Stimulated activated effector memory CD8-positive, alpha-beta T cell treated with anti-CD3 and anti-CD28 coated beads, Interleukin-12 subunit alpha, Interleukin-12 subunit beta, amount 100 ng/mL, for 72 hours (primary cell): ENCODE results near the gene RAB20.
"Not testable (repeated sequence)": the region's sequence is repeated elsewhere in the genome, so short reads cannot be mapped to it uniquely, and the experiment has no call there.

ENCODE experiments used
- ATAC-seq: fragments of 150-1000 bp; cut with Tn5 transposase; 2 replicates; pipeline ENCODE4 v1.10.0; 2021
- DNase-seq, 2 donors: peaks; one replicate each; pipeline ENCODE4 v3.0.0; 2021 to 2022; ENCODE audit warnings: low spot score in 2 of 2
- H3K27ac Mint-ChIP-seq: one replicate; pipeline ENCODE4 v1.8.0; 2022; ENCODE audit warnings: mild to moderate bottlenecking, mixed read lengths
- H3K36me3 Mint-ChIP-seq: one replicate; pipeline ENCODE4 v1.8.0; 2022; ENCODE audit warnings: mild to moderate bottlenecking, mixed read lengths
- H3K4me1 Mint-ChIP-seq: one replicate; pipeline ENCODE4 v1.8.0; 2022; ENCODE audit warnings: mixed read lengths
- H3K4me3 Mint-ChIP-seq: one replicate; pipeline ENCODE4 v1.8.0; 2022; ENCODE audit warnings: mild to moderate bottlenecking, mixed read lengths
- H3K9me3 Mint-ChIP-seq: one replicate; pipeline ENCODE4 v1.8.0; 2022; ENCODE audit warnings: mixed read lengths

The RAB20 gene

DNA sequence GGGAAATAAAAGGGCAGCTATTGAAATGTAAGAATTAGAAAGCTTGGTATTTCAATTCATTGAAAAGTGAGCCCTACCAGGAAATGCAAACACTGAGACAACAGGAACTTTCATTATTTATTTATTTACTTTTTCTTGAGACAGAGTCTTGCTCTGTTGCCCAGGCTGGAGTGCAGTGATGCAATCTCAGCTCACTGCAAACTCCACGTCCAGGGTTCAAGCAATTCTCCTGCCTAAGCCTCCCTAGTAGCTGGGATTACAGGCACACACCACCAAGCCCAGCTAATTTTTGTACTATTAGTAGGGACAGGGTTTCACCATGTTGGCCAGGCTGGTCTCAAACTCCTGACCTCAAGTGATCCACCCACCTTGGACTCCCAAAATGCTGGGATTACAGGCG, 29.3 kb downstream of the RAB20 start:
- H3K9me3 Mint-ChIP-seq, H3K4me1 Mint-ChIP-seq, ATAC-seq, H3K27ac Mint-ChIP-seq, H3K4me3 Mint-ChIP-seq, DNase-seq, H3K36me3 Mint-ChIP-seq: not testable (repeated sequence)

DNA sequence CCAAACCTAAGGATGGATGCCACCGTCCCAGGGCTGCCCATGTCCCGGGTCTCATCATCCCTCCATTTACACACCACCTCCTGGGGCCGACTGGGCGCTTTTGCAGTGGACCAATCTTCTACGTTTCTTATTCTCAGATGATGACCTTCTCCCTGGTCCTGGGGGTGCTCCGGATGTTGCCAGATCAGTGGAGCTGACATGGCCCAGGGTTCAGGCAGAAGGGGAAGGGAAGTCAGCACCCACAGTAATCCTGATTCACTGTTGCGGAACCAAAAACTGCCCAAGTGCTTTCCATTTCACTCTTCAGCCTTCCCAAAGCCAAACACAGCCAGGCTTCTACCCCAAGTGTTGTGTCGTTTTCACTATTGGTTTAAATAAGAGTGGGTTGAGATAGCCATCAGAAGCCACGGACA, 29.8 kb downstream of the RAB20 start:
- no peak for ATAC-seq
- H3K36me3 Mint-ChIP-seq = no peaks in the 10 kb centered on the region
- no peaks in the 10 kb centered on the region for H3K9me3 Mint-ChIP-seq
- no peaks in the 10 kb centered on the region for H3K4me1 Mint-ChIP-seq
- H3K27ac Mint-ChIP-seq = no peak overlapping the region
- no peak overlapping the region for H3K4me3 Mint-ChIP-seq
- DNase-seq = no peak

DNA sequence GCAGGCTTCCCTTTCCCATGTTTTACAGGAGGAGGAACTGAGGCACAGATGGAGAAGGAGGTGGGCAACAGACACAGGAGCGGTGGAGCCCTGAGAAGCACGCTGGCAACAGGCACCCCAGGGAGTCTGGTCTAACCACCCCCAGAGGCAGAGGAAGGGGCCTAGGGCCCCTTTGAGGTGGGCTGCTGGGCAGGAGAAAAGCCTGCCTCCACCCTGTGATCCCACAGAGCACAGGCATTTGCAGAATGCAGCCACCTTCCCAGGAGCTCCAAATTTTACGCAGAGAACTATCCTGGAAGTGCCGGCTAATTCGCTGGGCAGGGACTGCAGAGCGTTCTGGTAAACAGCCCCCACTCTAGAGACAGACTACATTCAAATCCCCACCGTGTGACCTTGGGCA, 30.4 kb downstream of the RAB20 start:
- no peak for ATAC-seq
- DNase-seq = no peak
- H3K27ac Mint-ChIP-seq = no peak overlapping the region
- H3K9me3 Mint-ChIP-seq = no peaks in the 10 kb centered on the region
- no peaks in the 10 kb centered on the region for H3K36me3 Mint-ChIP-seq
- no peak overlapping the region for H3K4me3 Mint-ChIP-seq
- H3K4me1 Mint-ChIP-seq = peaks cover under 1% of the 10 kb centered on the region

DNA sequence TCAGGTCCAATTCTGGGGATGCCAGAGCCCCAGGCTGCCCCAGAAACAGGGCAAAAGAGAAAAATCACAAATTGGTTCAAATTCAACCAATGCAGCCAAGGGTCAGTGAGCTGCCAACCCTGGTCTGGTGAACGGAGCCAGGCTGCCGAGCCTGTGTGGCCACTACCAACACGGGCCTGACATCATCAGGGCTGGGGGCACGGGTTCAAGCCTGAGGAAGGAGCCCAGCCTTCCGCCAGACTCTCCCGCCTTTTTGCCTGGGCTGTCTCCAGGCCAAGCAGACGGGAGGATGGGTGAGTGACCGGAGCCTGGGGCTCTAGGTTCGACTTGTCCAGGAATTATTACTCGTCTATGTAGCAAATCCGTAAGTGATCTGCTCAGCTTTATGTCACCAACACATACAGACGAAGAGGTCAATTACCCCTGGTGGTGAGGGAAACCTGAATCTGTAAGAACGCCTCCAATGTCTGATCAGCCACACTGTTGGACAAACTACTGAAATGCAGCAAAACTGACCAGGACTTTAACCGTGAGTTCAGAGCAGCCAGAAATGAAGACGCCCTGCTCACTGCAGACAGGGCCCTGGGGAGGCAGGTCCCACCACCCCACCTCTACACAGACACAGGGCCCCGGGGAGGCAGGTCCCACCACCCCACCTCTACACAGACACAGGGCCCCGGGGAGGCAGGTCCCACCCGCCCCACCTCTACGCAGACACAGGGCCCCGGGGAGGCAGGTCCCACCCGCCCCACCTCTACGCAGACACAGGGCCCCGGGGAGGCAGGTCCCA, 31.8 kb downstream of the RAB20 start:
- no peak for DNase-seq
- no peak for ATAC-seq
- H3K27ac Mint-ChIP-seq = no peak overlapping the region
- no peaks in the 10 kb centered on the region for H3K36me3 Mint-ChIP-seq
- no peaks in the 10 kb centered on the region for H3K9me3 Mint-ChIP-seq
- peaks cover 15% of the 10 kb centered on the region for H3K4me1 Mint-ChIP-seq
- no peak overlapping the region for H3K4me3 Mint-ChIP-seq

DNA sequence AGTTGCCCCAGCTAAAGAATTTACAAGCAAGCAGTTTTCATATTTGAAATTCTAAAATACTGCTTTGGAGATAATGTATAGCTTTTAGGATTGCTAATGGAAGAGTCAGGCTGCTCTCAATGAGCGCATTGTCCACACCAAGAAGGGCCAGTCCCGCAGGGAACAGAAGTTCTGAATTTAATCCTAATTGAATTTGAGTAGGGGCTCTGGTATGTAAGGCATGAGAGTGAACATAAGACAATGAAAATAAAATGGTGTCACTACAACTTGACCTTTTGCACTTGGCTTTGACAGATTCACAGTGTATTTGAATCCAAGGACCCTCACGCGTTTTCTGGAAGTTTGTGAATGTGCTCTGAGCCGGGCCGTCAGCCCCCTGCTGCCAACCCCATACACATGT, 32.6 kb downstream of the RAB20 start:
- H3K4me3 Mint-ChIP-seq = no peak overlapping the region
- no peak overlapping the region for H3K27ac Mint-ChIP-seq
- DNase-seq = no peak
- no peaks in the 10 kb centered on the region for H3K36me3 Mint-ChIP-seq
- ATAC-seq = no peak
- H3K4me1 Mint-ChIP-seq = peaks cover 23% of the 10 kb centered on the region
- no peaks in the 10 kb centered on the region for H3K9me3 Mint-ChIP-seq

DNA sequence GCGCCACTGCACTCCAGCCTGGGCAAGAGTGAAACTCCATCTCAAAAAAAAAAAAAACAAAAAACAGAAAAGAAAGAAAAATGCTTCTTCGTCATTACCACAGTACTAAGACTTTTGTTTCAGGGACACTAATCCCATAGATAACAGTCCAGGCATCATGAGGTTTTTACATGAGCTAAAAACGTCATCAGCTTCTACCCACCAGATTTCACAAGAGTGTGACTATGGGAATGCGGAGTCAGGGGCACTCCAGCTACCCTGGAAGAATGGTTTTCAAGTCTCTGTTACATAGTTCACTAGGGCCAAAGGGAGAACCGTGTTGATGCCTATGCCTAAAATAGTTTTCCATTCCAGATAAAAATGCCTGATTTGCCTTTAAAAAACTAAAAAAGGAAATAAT, 33.2 kb downstream of the RAB20 start:
- Mint-ChIP-seq H3K9me3 (no peaks in the 10 kb centered on the region), H3K27ac (no peak overlapping the region), H3K36me3 (no peaks in the 10 kb centered on the region), H3K4me1 (peaks cover 24% of the 10 kb centered on the region), H3K4me3 (no peak overlapping the region)
- DNase-seq (no peak), ATAC-seq (no peak)

DNA sequence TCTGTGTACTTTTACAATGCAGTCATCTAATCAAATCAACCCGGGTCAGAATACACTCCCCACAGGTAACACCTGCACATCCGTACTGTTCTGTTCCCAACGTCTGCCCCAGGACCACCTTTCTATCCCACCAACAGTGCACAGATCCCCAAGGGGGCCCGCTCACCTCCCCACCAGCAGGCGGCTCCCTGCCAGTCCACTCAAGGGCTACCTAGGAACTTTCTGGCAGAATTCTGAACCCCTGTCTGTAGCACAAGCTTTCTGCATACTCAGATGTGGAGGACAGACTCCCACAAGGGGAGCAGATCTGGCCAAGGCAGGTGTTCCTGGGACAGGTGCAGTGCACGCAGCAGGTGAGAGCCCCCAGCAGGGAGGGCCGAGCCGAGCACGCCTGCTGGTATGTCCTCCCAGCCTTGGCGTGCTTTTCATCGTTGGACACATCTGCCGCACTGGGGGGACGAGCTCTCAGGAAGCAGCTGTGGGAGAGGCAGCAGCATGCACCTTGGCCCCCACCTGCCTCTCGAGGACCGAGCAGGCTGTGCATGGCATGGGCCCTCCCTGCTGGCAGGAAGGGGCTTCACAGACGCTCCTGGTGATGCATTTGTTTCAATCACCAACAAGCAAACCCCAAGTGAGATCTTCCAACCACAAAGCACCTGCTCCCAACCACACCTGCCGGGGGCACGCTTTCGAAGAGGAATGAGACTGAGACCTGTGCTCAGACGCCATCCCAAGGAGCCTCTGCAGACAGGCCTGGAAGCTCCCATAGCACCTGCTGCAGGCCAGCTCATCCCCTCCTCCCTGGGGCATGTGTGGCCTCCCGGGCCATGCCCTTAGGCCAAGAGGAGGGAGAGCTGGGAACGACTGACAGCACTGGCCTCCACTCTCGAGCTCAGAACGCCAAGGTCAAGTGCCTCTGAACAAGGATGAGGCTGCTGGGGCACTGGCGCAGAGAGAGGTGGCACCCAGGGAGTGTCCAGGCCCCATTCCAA, 35.9 kb downstream of the RAB20 start:
- H3K9me3 Mint-ChIP-seq = no peaks in the 10 kb centered on the region
- no peak overlapping the region for H3K4me3 Mint-ChIP-seq
- ATAC-seq = no peak
- peaks cover 24% of the 10 kb centered on the region for H3K4me1 Mint-ChIP-seq
- no peaks in the 10 kb centered on the region for H3K36me3 Mint-ChIP-seq
- H3K27ac Mint-ChIP-seq = no peak overlapping the region
- DNase-seq = no peak

DNA sequence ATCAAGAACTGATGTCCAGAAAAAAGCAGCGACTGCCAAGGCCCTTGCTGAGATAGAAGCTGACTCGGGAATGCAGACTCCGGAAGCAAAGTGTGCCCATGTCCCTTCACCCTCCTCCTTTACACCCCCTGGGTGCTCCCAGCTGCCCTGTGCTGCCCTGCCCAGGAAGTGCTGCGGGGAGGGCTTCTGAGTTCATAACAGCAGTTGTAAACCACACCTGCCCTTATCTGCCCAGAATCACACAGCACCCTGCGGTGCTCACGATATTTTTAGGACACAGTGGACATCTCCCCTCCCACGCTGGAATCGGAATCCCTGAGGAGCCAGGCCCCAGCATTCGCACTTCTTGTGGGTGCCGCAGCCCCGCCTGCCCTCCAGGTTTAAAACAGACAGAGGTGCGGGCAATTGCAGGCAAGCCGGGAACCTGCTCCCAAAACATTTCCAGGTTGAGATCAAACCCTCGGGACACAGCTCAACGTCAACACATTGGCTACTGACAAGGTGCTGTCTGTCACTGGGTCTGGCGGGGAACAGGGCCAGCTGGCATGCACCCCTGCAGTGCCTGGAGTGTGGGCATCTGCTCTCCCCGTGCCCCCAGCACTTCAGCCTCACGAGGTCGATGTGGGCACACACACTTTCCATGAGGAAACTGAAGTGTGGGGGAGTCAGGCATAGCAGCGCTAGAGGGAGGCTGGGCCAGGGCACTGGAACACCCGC, 36.8 kb downstream of the RAB20 start:
- H3K4me3 Mint-ChIP-seq = no peak overlapping the region
- peak overlapping the region; percentile 52 for H3K27ac Mint-ChIP-seq
- ATAC-seq = peak; percentile 58
- H3K9me3 Mint-ChIP-seq = no peaks in the 10 kb centered on the region
- peaks cover 24% of the 10 kb centered on the region for H3K4me1 Mint-ChIP-seq
- DNase-seq = no peak
- H3K36me3 Mint-ChIP-seq = no peaks in the 10 kb centered on the region

DNA sequence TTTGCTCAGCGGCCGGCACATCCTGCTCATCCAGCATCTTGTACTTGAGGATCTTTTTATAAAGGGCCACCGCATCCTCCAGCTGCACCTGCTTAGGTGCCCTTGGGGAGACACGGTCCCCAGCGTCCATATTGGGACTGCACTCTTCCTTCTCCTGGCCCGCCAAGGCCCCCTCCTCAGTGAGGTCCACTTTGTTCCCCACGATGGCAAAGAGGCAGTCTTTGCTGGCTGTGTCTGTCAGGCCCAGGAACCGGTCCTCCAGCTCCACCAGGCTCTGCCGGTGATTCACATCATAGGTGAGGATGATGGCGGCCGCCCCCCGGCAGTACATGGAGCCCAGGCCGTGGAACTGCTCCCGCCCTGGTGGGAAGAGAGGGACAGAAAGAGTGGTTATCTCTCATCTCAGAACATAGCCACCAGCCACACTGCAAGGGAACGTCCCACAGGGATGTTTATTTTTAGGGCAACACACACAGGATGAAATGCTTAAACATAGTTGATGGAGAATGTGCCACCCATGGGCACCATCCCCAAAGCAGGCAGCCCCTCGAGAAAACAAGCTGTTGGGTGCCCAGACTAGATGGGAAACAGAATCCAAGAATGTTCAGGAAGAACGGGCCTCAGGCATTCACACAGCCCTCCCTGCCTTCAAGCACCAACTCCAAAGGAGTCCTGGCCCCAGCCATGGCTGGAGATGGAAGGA, 37.5 kb downstream of the RAB20 start:
- H3K9me3 Mint-ChIP-seq = no peaks in the 10 kb centered on the region
- peaks cover 24% of the 10 kb centered on the region for H3K4me1 Mint-ChIP-seq
- peak overlapping the region; percentile 52 for H3K27ac Mint-ChIP-seq
- DNase-seq (no peak), ATAC-seq (no peak)
- no peaks in the 10 kb centered on the region for H3K36me3 Mint-ChIP-seq
- no peak overlapping the region for H3K4me3 Mint-ChIP-seq

DNA sequence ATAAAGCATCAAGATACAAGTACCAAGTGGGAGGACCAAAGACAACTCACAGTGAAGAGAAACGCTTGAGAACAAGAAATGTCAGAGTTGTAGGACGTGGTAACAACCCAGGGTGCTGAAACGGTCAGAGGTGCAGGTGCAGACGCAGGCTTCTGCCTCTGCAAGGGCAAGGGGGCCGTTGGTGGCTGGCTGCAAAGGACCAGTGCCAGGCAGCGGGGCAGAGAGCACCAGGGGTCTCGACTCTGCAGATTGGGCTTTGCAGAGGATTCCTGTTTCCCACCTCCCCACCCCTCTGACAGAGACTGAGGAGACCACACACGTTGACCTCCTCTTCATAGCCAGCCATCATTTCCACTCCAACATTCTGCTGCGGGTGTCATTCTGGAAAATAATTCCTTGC, 38.3 kb downstream of the RAB20 start:
- peaks cover 24% of the 10 kb centered on the region for H3K4me1 Mint-ChIP-seq
- H3K36me3 Mint-ChIP-seq = no peaks in the 10 kb centered on the region
- DNase-seq (no peak), ATAC-seq (no peak)
- H3K9me3 Mint-ChIP-seq = no peaks in the 10 kb centered on the region
- H3K27ac Mint-ChIP-seq = no peak overlapping the region
- H3K4me3 Mint-ChIP-seq = no peak overlapping the region

DNA sequence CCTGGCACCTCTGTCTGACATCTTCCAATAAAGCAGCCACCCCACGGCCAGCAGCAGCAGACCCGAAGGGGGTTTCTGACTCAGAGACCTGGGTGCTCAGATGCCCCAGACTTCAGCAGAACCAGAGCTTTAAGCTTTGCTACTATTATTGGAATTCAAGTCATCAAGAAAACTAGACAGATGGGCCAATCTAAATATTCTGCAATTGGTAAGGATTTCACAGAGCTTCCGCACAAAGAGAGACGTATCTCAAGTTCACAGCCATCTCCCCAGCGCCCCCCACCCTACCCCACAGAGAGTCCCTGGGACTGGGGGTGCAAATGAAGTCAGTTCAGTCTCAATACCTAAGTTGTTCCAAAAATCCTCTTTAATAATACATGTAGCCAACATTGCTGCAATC, 38.8 kb downstream of the RAB20 start:
- no peaks in the 10 kb centered on the region for H3K9me3 Mint-ChIP-seq
- ATAC-seq (no peak), DNase-seq (no peak)
- no peak overlapping the region for H3K4me3 Mint-ChIP-seq
- peaks cover 24% of the 10 kb centered on the region for H3K4me1 Mint-ChIP-seq
- H3K36me3 Mint-ChIP-seq = no peaks in the 10 kb centered on the region
- H3K27ac Mint-ChIP-seq = no peak overlapping the region

DNA sequence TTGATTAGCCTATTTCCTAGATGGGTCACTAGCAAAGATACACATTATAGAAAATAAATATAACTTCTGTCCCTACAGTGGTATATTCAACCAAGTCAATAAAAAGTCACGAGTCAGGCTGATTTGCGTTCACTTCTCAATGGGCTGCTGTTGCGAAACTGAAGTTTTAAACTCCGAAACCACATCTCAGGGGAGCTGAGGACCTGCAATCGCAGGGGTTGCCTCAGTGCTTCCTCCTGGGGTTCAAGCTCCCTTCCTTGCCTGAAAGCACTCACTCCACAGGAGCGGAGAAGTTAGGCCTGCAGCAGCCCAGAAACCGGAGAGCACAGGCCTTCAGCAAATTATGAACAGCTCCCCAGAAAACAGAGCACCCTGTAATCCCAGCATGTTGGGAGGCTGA, 39.6 kb downstream of the RAB20 start:
- no peak overlapping the region for H3K4me3 Mint-ChIP-seq
- ATAC-seq = no peak
- H3K4me1 Mint-ChIP-seq = peaks cover 24% of the 10 kb centered on the region
- no peaks in the 10 kb centered on the region for H3K9me3 Mint-ChIP-seq
- DNase-seq = no peak
- no peaks in the 10 kb centered on the region for H3K36me3 Mint-ChIP-seq
- H3K27ac Mint-ChIP-seq = no peak overlapping the region

DNA sequence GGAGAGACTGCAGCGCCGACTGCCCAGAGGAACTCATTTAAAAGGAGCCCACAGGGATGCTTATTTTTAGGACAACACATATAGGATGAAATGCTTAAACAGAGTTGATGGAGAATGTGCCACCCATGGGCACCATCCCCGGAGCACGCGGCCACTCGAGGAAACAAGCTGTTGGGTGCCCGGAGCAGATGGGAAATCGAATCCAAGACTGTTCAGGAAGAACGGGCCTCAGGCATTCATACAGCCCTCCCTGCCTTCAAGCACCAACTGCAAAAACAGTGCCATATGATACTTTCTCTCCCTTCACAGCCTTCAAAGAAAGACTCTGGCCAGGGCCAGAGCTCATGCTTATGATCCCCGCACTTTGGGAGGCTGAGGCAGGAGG, 40.2 kb downstream of the RAB20 start:
- no peaks in the 10 kb centered on the region for H3K9me3 Mint-ChIP-seq
- H3K27ac Mint-ChIP-seq = no peak overlapping the region
- H3K4me3 Mint-ChIP-seq = no peak overlapping the region
- peaks cover 24% of the 10 kb centered on the region for H3K4me1 Mint-ChIP-seq
- DNase-seq = no peak
- ATAC-seq = no peak
- H3K36me3 Mint-ChIP-seq = no peaks in the 10 kb centered on the region

DNA sequence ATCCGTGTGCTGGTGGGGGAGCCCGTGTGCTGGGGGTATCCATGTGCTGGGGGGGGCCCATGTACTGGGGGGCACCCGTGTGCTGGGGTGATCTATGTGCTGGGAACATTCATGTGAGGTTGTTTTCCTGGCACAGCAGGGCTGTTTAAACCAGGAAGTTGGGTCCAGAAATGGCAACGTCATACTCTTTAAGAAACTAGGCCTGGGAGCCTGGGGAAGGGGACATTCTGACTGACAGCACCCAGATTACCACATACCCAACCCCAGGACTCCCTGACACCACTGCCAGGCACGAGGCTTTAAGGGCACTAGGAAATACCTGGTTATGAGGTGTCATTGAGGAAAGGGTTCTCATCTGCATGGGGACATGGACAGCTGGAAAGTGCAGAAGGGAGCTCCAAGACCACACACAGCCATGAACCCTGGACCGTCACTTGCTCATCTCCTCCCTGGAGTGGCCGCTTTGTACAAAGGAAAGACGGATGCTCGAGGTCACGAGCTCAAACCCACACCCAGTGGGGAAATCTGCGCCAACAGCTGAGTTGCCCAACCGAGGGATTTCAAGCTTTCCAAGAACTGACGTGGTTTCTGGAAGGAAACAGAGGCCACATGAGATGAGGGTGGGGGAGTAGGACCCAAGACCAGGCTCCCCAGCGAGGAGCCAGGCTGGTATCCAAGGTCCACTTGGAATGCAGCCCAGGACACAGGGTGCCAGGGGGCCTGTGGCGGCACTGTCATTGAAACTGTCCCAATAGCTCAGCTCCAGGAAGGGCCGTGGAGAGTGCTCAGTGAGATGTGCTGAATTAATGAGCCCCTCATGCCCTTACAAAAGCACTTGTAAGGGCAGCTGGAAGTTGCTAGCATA, 40.9 kb downstream of the RAB20 start:
- no peak overlapping the region for H3K4me3 Mint-ChIP-seq
- no peak for ATAC-seq
- H3K36me3 Mint-ChIP-seq = no peaks in the 10 kb centered on the region
- H3K4me1 Mint-ChIP-seq = peaks cover 19% of the 10 kb centered on the region
- no peak for DNase-seq
- no peak overlapping the region for H3K27ac Mint-ChIP-seq
- H3K9me3 Mint-ChIP-seq = no peaks in the 10 kb centered on the region
